IMR-90 (cell line): Measurements from ENCODE around the gene PCYOX1L. TPM values are rescaled to one million over a fixed set of nuclear protein-coding genes. Genes with fewer than 3 reads are reported as not detected.

Experiments used
- ATAC-seq: fragments of 200-7000 bp; cut with Tn5 transposase; 2 replicates; pipeline ENCODE4 v1.9.1; 2020; ENCODE audit warnings: low read depth, mild to moderate bottlenecking, moderate library complexity
- BruUV-seq: library from RNA; stranded (reverse); fragments of 400-500 nt; replicated peaks from 2 replicates; lab custom pipeline; 2021; lab: Mats Ljungman, UMichigan
- CTCF ChIA-PET: fragments of 300-600 bp; formaldehyde crosslinking; extraction: SDS; loops from one replicate; lab custom pipeline; 2021; ENCODE audit warnings: antibody characterized with exemption; lab: Yijun Ruan, JAX
- POLR2A ChIA-PET: fragments of 300-600 bp; sonication (Branson Sonifier 250); formaldehyde crosslinking; loops from one replicate; lab custom pipeline; 2022; ENCODE audit warnings: antibody characterized with exemption; ENCODE audit not compliant: unreplicated experiment; lab: Charles Lee
- DNase-seq: peaks from one replicate; pipeline ENCODE4 v3.0.0; 2013
- H2AFZ ChIP-seq: replicated peaks from 2 replicates; pipeline ENCODE3; 2013; ENCODE audit warnings: low read length, mild to moderate bottlenecking; ENCODE audit not compliant: poor library complexity
- H2AK5ac ChIP-seq: 2 replicates; pipeline ENCODE4 v1.6.1; 2013; ENCODE audit warnings: low read depth, low read length, inconsistent platforms
- H2AK9ac ChIP-seq: replicated peaks from 2 replicates; pipeline ENCODE3; 2013; ENCODE audit warnings: mild to moderate bottlenecking, low read depth, low read length, moderate library complexity; ENCODE audit not compliant: poor library complexity
- H2BK120ac ChIP-seq: 2 replicates; pipeline ENCODE4 v1.6.1; 2013; ENCODE audit warnings: low read depth, low read length, inconsistent platforms
- H2BK15ac ChIP-seq: 3 replicates; pipeline ENCODE4 v1.6.1; 2013; ENCODE audit warnings: low read depth, low read length, inconsistent platforms
- H2BK20ac ChIP-seq: 2 replicates; pipeline ENCODE4 v1.6.1; 2013; ENCODE audit warnings: low read depth, mild to moderate bottlenecking, inconsistent platforms, low read length, moderate library complexity
- H2BK5ac ChIP-seq: 2 replicates; pipeline ENCODE4 v1.6.1; 2013; ENCODE audit warnings: mild to moderate bottlenecking, low read depth, low read length, inconsistent platforms; ENCODE audit not compliant: poor library complexity, severe bottlenecking
- H3K14ac ChIP-seq: replicated peaks from 2 replicates; pipeline ENCODE4 v1.6.1; 2013; ENCODE audit warnings: low read depth, low read length, inconsistent platforms
- H3K18ac ChIP-seq: 2 replicates; pipeline ENCODE4 v1.6.1; 2013; ENCODE audit warnings: low read depth, low read length, control low read depth
- H3K23ac ChIP-seq: 2 replicates; pipeline ENCODE4 v1.6.1; 2013; ENCODE audit warnings: low read depth, low read length, inconsistent platforms
- H3K27ac ChIP-seq: 2 replicates; pipeline ENCODE4 v1.5.1; 2013; ENCODE audit warnings: mild to moderate bottlenecking, control low read depth, low read length; ENCODE audit not compliant: insufficient read depth
- H3K27me3 ChIP-seq: 2 replicates; pipeline ENCODE4 v1.6.1; 2013; ENCODE audit warnings: low read length; ENCODE audit not compliant: control insufficient read depth, insufficient read depth
- H3K36me3 ChIP-seq: 2 replicates; pipeline ENCODE4 v1.6.1; 2013; ENCODE audit warnings: low read length, mixed read lengths; ENCODE audit not compliant: control insufficient read depth, insufficient read depth
- H3K4ac ChIP-seq: 2 replicates; pipeline ENCODE4 v1.6.1; 2013; ENCODE audit warnings: low read depth, low read length, inconsistent platforms
- H3K4me1 ChIP-seq: 2 replicates; pipeline ENCODE4 v1.6.1; 2013; ENCODE audit warnings: low read length, mixed read lengths; ENCODE audit not compliant: control insufficient read depth, insufficient read depth
- H3K4me2 ChIP-seq: 2 replicates; pipeline ENCODE4 v1.6.1; 2013; ENCODE audit warnings: low read depth, mild to moderate bottlenecking, control low read depth, low read length, moderate library complexity
- H3K4me3 ChIP-seq: 2 replicates; pipeline ENCODE4 v1.5.1; 2013; ENCODE audit warnings: low read depth, mild to moderate bottlenecking, control low read depth, low read length, moderate library complexity; ENCODE audit not compliant: insufficient read depth
- H3K56ac ChIP-seq: 2 replicates; pipeline ENCODE4 v1.6.1; 2013; ENCODE audit warnings: low read length, inconsistent platforms; ENCODE audit not compliant: insufficient read depth; ENCODE audit errors: extremely low read depth
- H3K79me1 ChIP-seq, 2 experiments: 2 replicates each; pipeline ENCODE4 v1.6.1; 2013; ENCODE audit warnings: low read length in 2 of 2, inconsistent platforms in 1 of 2, low read depth in 1 of 2
- H3K9ac ChIP-seq: 2 replicates; pipeline ENCODE4 v1.6.1; 2013; ENCODE audit warnings: low read depth, low read length, control low read depth
- H3K9me1 ChIP-seq: 2 replicates; pipeline ENCODE4 v1.6.1; 2013; ENCODE audit warnings: low read length, inconsistent platforms; ENCODE audit not compliant: insufficient read depth
- H3K9me3 ChIP-seq: 2 replicates; pipeline ENCODE4 v1.6.1; 2013; ENCODE audit warnings: low read length; ENCODE audit not compliant: control insufficient read depth, insufficient read depth
- H4K20me1 ChIP-seq: 2 replicates; pipeline ENCODE4 v1.6.1; 2013; ENCODE audit warnings: low read length, inconsistent platforms; ENCODE audit not compliant: insufficient read depth
- H4K5ac ChIP-seq: 2 replicates; pipeline ENCODE4 v1.6.1; 2013; ENCODE audit warnings: mild to moderate bottlenecking, low read depth, low read length, control low read depth
- H4K8ac ChIP-seq, 2 experiments: 2 replicates each; pipeline ENCODE4 v1.6.1; 2013; ENCODE audit warnings: low read depth in 2 of 2, low read length in 2 of 2, control low read depth in 1 of 2, inconsistent platforms in 1 of 2
- H4K91ac ChIP-seq: 2 replicates; pipeline ENCODE4 v1.6.1; 2013; ENCODE audit warnings: low read depth, low read length, inconsistent platforms; ENCODE audit not compliant: insufficient read depth
- BHLHE40 ChIP-seq: fragments of 150-350 bp; IDR thresholded peaks from 2 replicates; pipeline ENCODE4 v1.6.1; 2016; ENCODE audit warnings: mild to moderate bottlenecking, low read depth, low read length
- CEBPB ChIP-seq: IDR thresholded peaks from 2 replicates; pipeline ENCODE4 v1.6.1; 2012; ENCODE audit warnings: low read depth, low read length, improper control_type of control experiment
- CHD1 ChIP-seq: IDR thresholded peaks from 2 replicates; pipeline ENCODE4 v1.6.1; 2012; ENCODE audit warnings: low read depth, low read length, improper control_type of control experiment
- MAZ ChIP-seq: IDR thresholded peaks from 2 replicates; pipeline ENCODE4 v1.6.1; 2012; ENCODE audit warnings: low read depth, mild to moderate bottlenecking, low read length, improper control_type of control experiment, moderate library complexity, borderline replicate concordance
- RAD21 ChIP-seq: IDR thresholded peaks from 2 replicates; pipeline ENCODE4 v1.6.1; 2012; ENCODE audit warnings: low read length, improper control_type of control experiment
- RFX5 ChIP-seq: IDR thresholded peaks from 2 replicates; pipeline ENCODE4 v1.8.0; 2012; ENCODE audit warnings: low read depth, mild to moderate bottlenecking, low read length, moderate library complexity
- WGBS, 2 experiments: methylation state at CpG; one replicate each; pipeline versions ENCODE4 v1.1.5 to v1.1.7; 2013; ENCODE audit warnings: missing lambda C conversion rate in 2 of 2; ENCODE audit not compliant: insufficient read length in 1 of 2; ENCODE audit errors: extremely low coverage in 2 of 2; 5-methylcytosine and 5-hydroxymethylcytosine counted together
- dilution Hi-C: fragments of 300-500 bp; cut with HindIII; formaldehyde crosslinking; loops from one replicate; pipeline ENCODE4 v1.14.3; 2018; ENCODE audit warnings: low sequenced_read_pairs; ENCODE audit not compliant: unreplicated experiment
- in situ Hi-C: fragments of 300-500 bp; cut with MboI; formaldehyde crosslinking; loops from 3 replicates; pipeline ENCODE4 v1.14.3; 2019; ENCODE audit warnings: low sequenced_read_pairs, inconsistent platforms, mixed read lengths
- intact Hi-C: fragments of 100-400 bp; cut with micrococcal nuclease; formaldehyde crosslinking; loops from 2 replicates; pipeline ENCODE4 v1.10.0; 2022
- polyA plus RNA-seq, 3 experiments: library from polyadenylated mRNA; depleted of rRNA; stranded (reverse); fragments of >200 nt; gene quantifications; 2 replicates each; pipeline ENCODE4 v1.2.3, GENCODE V29; 2012; ENCODE audit warnings: low replicate concordance in 1 of 3
- total RNA-seq: library from RNA; depleted of rRNA; stranded (reverse); fragments of >200 nt; gene quantifications from 2 replicates; pipeline ENCODE4 v1.2.3, GENCODE V29; 2012

The PCYOX1L gene
- total and polyA plus RNA-seq, 2 of the 4 experiments (the other 2 are of a cell fraction) = 7.0 to 14.3 TPM

- dilution Hi-C loops = no loop called here
- ATAC-seq (no peak), DNase-seq (no peak)
- Histone ChIP-seq H3K9me1 (peaks cover 3% of the 10 kb centered on the region; the same call in 1 of the 2 replicates), H2BK20ac (no peak overlapping the region), H3K27ac (no peak overlapping the region), H2AK5ac (no peak overlapping the region), H3K56ac (no peak overlapping the region), H3K23ac (no peak overlapping the region), H2AFZ (no peak overlapping the region), H3K27me3 (no peaks in the 10 kb centered on the region), H3K9me3 (no peaks in the 10 kb centered on the region), H2BK120ac (no peak overlapping the region), H4K91ac (no peak overlapping the region), H3K9ac (no peak overlapping the region), H3K79me1 (peaks cover 21 to 23% of the 10 kb centered on the region in 2 experiments), H3K14ac (no peak overlapping the region), H3K36me3 (peaks cover 36% of the 10 kb centered on the region), H3K4me3 (no peak overlapping the region), H3K4me2 (no peak overlapping the region), H4K20me1 (peaks cover 7% of the 10 kb centered on the region; the same call in 1 of the 2 replicates), H3K4me1 (no peaks in the 10 kb centered on the region), H2BK15ac (no peak overlapping the region), H3K4ac (no peak overlapping the region), H3K18ac (no peak overlapping the region), H4K8ac (no peak overlapping the region), H2AK9ac (no peak overlapping the region), H4K5ac (no peak overlapping the region), H2BK5ac (no peak overlapping the region)
- TF ChIP-seq CHD1 (no peak), BHLHE40 (no peak), RAD21 (no peak), RFX5 (no peak), CEBPB (no peak), MAZ (no peak)
- BruUV-seq = no TSS peak
- ChIA-PET CTCF (no interaction called here), POLR2A (no interaction called here)
- intact Hi-C loops = no loop called here
- no CpG with 5 or more reads among the region's 4 CpGs for WGBS, 2 experiments
- in situ Hi-C loops = no loop called here
These were observed 5.7 kb upstream of the PCYOX1L start for GRCh38 chr5:149352169-149352568.
